Left ventricle myocardium inferior (tissue), 1 donor: ENCODE measurements around the gene QSOX1. TPM values are rescaled to one million over a fixed set of nuclear protein-coding genes. Genes with fewer than 3 reads are reported as not detected.

Experiments used
- DNase-seq: peaks from one replicate; pipeline ENCODE4 v3.0.0-alpha.2; 2020
- H3K27ac ChIP-seq: fragments of 200-600 bp; replicated peaks from 2 replicates; pipeline ENCODE4 v1.8.0; 2021
- H3K27me3 ChIP-seq: fragments of 200-600 bp; 2 replicates; pipeline ENCODE4 v1.8.0; 2021; ENCODE audit warnings: low read depth
- H3K36me3 ChIP-seq: fragments of 200-600 bp; 2 replicates; pipeline ENCODE4 v1.8.0; 2021
- H3K4me1 ChIP-seq: fragments of 200-600 bp; 2 replicates; pipeline ENCODE4 v1.8.0; 2021
- H3K4me3 ChIP-seq: fragments of 200-600 bp; 2 replicates; pipeline ENCODE4 v1.8.0; 2021; ENCODE audit warnings: mild to moderate bottlenecking, moderate library complexity
- H3K9me3 ChIP-seq: fragments of 200-600 bp; replicated peaks from 2 replicates; pipeline ENCODE4 v1.8.0; 2021
- intact Hi-C: fragments of 100-400 bp; cut with micrococcal nuclease; formaldehyde crosslinking; loops from one replicate; pipeline ENCODE4 v1.11.0; 2022
- total RNA-seq: library from RNA; stranded (reverse); fragmentation: NEBNext Ultra II Directional; extraction: Animal tissue kit (Norgen Biotek cat#: 25700); gene quantifications from one replicate; pipeline ENCODE4 v1.2.1, GENCODE V29; 2021
- TF ChIP-seq, protein P1 (sequence below): fragments of 200-600 bp; IDR thresholded peaks from 2 replicates; pipeline ENCODE4 v1.8.0; 2021; ENCODE audit warnings: antibody characterized with exemption, mild to moderate bottlenecking, borderline replicate concordance
- donor health status: DM: no; HTN: yes; CAD: no; lungs with severe emphysema.

The QSOX1 gene
- total RNA-seq, 1 donor from 2014 or later: 102 TPM

DNA sequence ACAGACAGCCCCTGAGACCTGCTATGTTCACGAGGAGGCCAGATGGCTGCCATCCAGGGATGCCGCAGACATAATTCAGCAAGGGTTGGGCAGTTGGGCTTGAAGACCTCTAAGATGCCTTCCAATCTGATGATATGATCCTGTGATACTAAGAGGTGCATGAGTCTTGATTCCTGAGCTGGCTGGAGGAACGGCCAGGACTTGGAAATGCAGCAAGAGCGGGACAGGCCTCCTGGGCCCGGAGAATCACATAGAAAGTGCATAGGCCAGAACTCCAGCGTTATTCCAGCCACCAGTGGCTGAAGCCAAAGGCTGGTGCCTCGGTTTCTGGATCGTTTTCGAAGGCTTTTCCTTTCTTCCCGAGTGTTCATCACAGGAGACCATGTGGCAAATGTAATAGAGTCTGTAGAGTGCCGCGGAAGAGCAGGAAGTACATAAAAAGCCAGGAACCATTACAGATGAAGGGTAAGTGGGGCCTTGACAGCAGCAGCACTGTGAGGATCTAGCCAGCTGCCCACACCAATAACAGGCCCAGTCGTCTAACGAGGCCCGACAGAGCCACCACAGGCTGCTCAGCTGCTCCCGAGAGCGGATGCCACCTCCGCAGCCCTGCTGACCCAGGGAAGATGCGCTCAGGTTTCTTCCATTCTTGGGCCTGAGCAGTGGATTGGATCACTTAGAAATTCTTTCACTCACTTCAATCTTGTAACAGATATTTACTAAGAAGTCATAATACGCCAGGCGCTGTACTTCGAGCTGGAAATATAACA is 61.4 kb downstream of the QSOX1 start:
- DNase-seq: no peak
- H3K4me1 ChIP-seq: no peaks in the 10 kb centered on the region
- H3K27ac ChIP-seq: no peak overlapping the region
- TF ChIP-seq, protein P1, sequence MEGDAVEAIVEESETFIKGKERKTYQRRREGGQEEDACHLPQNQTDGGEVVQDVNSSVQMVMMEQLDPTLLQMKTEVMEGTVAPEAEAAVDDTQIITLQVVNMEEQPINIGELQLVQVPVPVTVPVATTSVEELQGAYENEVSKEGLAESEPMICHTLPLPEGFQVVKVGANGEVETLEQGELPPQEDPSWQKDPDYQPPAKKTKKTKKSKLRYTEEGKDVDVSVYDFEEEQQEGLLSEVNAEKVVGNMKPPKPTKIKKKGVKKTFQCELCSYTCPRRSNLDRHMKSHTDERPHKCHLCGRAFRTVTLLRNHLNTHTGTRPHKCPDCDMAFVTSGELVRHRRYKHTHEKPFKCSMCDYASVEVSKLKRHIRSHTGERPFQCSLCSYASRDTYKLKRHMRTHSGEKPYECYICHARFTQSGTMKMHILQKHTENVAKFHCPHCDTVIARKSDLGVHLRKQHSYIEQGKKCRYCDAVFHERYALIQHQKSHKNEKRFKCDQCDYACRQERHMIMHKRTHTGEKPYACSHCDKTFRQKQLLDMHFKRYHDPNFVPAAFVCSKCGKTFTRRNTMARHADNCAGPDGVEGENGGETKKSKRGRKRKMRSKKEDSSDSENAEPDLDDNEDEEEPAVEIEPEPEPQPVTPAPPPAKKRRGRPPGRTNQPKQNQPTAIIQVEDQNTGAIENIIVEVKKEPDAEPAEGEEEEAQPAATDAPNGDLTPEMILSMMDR: no peak
- no peaks in the 10 kb centered on the region for H3K9me3 ChIP-seq
- peaks cover 33% of the 10 kb centered on the region for H3K27me3 ChIP-seq
- no peak overlapping the region for H3K4me3 ChIP-seq
- intact Hi-C loops: no loop called here
- H3K36me3 ChIP-seq: no peaks in the 10 kb centered on the region

DNA sequence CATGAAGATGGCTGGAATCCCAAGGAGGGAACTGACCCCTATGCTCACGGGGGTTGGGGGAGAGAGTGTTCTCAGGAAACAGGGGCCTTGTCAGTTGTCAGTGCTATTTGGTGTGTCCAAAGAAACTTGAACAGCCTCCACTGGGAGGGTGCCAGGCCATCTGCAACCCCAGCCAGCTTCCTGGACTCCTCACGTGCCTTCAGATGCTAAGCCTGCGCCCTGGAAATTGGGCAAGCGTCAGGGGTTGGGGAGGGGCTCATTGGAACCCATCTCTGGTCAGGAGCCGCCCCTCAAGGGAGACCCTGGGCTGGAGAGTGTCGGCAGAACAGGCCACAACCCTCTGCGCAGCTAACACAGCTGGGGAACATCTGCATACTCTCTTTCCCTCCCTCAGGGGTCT is 62.3 kb downstream of the QSOX1 start:
- H3K27ac ChIP-seq: no peak overlapping the region
- no peaks in the 10 kb centered on the region for H3K9me3 ChIP-seq
- DNase-seq: no peak
- intact Hi-C loops: no loop called here
- H3K4me1 ChIP-seq: no peaks in the 10 kb centered on the region
- H3K27me3 ChIP-seq: peaks cover 33% of the 10 kb centered on the region
- H3K4me3 ChIP-seq: no peak overlapping the region
- TF ChIP-seq, protein P1: no peak
- H3K36me3 ChIP-seq: no peaks in the 10 kb centered on the region

DNA sequence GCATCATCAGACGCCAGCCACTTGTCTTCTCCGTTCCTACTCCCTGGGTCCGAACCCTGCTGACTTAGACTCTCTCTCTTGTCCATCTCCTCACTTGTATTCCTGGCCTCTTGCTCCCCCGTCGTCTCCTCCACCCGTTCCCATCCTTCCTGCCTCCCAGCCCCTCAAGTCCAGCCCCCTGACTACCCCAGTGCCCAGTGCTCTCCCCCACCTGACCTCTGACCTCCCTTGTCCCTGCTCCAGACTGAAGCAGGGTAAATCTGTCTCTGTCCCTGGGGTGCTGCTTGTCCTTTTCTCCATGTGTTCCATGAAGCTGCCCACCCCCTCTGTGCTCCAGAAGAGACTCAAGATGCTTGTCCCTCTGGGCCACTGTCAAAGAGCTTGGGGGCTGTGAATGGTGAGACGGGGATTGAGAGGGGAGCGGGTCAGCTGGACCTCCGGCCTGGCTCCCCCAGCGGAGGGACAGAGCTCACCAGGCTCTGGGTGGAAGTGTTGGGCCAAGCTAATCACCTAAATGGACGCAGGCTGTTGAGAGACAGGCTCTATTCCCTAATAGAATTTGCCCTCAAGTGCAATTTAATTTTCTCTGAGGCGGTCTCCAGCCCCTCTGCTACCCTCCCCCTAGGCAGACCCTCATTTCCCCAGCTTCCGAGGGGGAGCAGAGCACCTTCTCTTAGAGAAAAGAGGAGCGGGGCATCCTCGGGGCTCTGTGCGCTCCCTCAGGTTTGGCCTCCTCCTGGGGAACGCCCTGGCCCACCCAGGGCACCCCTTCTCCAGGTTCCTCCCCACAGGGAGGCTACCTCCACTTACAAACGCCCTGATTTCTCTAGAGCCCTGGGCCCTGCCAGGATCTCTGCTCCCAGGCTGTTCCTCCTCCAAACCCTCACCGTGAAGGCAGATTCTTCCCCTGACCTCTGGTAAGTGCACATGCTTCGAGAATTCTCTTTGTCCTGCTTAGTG is 64.4 kb downstream of the QSOX1 start:
- intact Hi-C loops: no loop called here
- no peaks in the 10 kb centered on the region for H3K9me3 ChIP-seq
- H3K4me3 ChIP-seq: no peak overlapping the region
- H3K36me3 ChIP-seq: no peaks in the 10 kb centered on the region
- no peak for DNase-seq
- TF ChIP-seq, protein P1: no peak
- H3K4me1 ChIP-seq: no peaks in the 10 kb centered on the region
- no peak overlapping the region for H3K27ac ChIP-seq
- peaks cover 44% of the 10 kb centered on the region for H3K27me3 ChIP-seq

DNA sequence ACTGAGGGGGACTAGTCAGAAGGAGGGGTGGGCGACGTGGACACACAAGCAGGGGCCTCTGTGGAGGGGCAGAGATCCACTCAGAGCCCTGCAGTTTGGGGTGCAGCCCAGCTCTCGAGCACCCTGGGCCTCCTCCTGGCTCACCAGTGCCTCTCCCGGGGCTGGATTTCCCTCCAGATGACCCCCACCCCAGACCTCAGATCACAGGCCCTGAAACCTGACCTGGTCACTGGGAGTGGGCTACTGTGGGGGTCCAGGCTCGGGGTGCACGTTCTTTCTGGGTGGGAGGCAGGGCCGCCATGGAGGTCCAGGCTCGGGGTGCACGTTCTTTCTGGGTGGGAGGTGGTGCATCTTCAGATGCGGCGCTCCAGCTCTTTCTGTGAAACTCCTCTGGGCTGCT is 65.1 kb downstream of the QSOX1 start:
- no peaks in the 10 kb centered on the region for H3K4me1 ChIP-seq
- TF ChIP-seq, protein P1: no peak
- intact Hi-C loops: no loop called here
- no peaks in the 10 kb centered on the region for H3K9me3 ChIP-seq
- no peaks in the 10 kb centered on the region for H3K36me3 ChIP-seq
- H3K4me3 ChIP-seq: no peak overlapping the region
- H3K27me3 ChIP-seq: peaks cover 51% of the 10 kb centered on the region
- no peak for DNase-seq
- H3K27ac ChIP-seq: no peak overlapping the region

DNA sequence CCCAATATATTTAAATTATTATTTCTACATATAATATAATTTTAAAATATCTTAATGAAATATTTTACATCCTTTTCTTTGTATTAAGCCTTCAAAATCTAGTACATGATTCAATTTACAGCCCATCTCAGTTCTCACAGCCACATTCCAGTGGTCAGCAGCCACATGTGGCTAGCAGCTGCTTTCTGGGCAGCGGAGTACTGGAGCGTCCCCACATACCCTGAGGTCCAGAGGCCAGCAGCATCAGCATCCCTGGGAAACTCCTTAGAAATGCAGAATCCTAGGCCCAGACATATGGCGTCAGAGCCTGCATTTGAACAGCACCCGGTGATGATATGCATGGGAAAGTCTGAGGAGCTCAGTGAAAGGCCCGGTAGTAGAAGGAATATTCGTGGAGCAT is 66.8 kb downstream of the QSOX1 start:
- H3K27ac ChIP-seq: no peak overlapping the region
- intact Hi-C loops: no loop called here
- peaks cover 68% of the 10 kb centered on the region for H3K27me3 ChIP-seq
- no peaks in the 10 kb centered on the region for H3K9me3 ChIP-seq
- TF ChIP-seq, protein P1: no peak
- no peaks in the 10 kb centered on the region for H3K36me3 ChIP-seq
- DNase-seq: no peak
- H3K4me1 ChIP-seq: no peaks in the 10 kb centered on the region
- H3K4me3 ChIP-seq: no peak overlapping the region
